Sigmoid colon (tissue), 7 donors: ENCODE data around the gene DNAH6. TPM values are rescaled to one million over a fixed set of nuclear protein-coding genes. Genes with fewer than 3 reads are reported as not detected.
A peak's percentile ranks its signal among the peaks of the same experiment; 100 is the strongest.

Experiments used
- DNase-seq: peaks from one replicate; pipeline ENCODE4 v3.0.0-alpha.2; 2019
- H3K27ac ChIP-seq, 4 donors: fragments of 200-600 bp; sonication (generic); one replicate each; pipeline ENCODE4 v1.5.1; 2016 to 2019; ENCODE audit warnings: mild to moderate bottlenecking in 1 of 4
- H3K27me3 ChIP-seq, 3 donors: fragments of 200-600 bp; sonication (generic); one replicate each; pipeline ENCODE4 v1.5.1; 2019; ENCODE audit warnings: mild to moderate bottlenecking in 1 of 3
- H3K36me3 ChIP-seq, 4 donors: fragments of 200-600 bp; sonication (generic); one replicate each; pipeline ENCODE4 v1.5.1; 2016 to 2019
- H3K4me1 ChIP-seq, 4 donors: fragments of 200-600 bp; sonication (generic); one replicate each; pipeline ENCODE4 v1.5.1; 2017 to 2019
- H3K4me3 ChIP-seq, 4 donors: fragments of 200-600 bp; sonication (generic); one replicate each; pipeline ENCODE4 v1.5.1; 2017 to 2019; ENCODE audit warnings: mild to moderate bottlenecking in 2 of 4, moderate library complexity in 1 of 4
- H3K9me3 ChIP-seq, 4 donors: fragments of 200-600 bp in 3 of 4; sonication (generic) in 3 of 4; one replicate each; pipeline versions ENCODE4 v1.5.1 to v1.6.1; 2013 to 2019
- EP300 ChIP-seq, 4 donors: sonication (generic); formaldehyde crosslinking; IDR thresholded peaks; one replicate each; pipeline ENCODE4 v1.6.1; 2017; ENCODE audit warnings: antibody characterized with exemption in 4 of 4
- POLR2A ChIP-seq, 2 donors: fragments of 450-650 bp; IDR thresholded peaks; one replicate each; pipeline ENCODE4 v1.6.1; 2016; ENCODE audit warnings: antibody characterized with exemption in 2 of 2, mild to moderate bottlenecking in 2 of 2, moderate library complexity in 2 of 2
- POLR2AphosphoS5 ChIP-seq, 4 donors: sonication (generic); formaldehyde crosslinking; IDR thresholded peaks; one replicate each; pipeline ENCODE4 v1.6.1; 2017; ENCODE audit warnings: antibody characterized with exemption in 4 of 4
- WGBS, 2 donors: extraction: QIAGEN DNeasy Blood & Tissue Kit; methylation state at CpG; one replicate each; pipeline ENCODE4 v1.1.7; 2013; 5-methylcytosine and 5-hydroxymethylcytosine counted together
- intact Hi-C: fragments of 100-400 bp; cut with DNase I; formaldehyde crosslinking; loops from one replicate; pipeline ENCODE4 v1.15.1; 2023
- polyA plus RNA-seq, 3 donors: library from polyadenylated mRNA; stranded (reverse); fragments of 200-250 nt; gene quantifications; one replicate each; pipeline ENCODE4 v1.2.3, GENCODE V29; 2013
- total RNA-seq, 4 donors: library from RNA; depleted of rRNA; stranded (reverse); fragments of >200 nt; gene quantifications; one replicate each; pipeline ENCODE4 v1.1.0, GENCODE V29; 2016
- TF ChIP-seq, protein P1 (sequence below), 4 experiments: fragments of 450-650 bp in 3 of 4; fragments of 200-600 bp in 1 of 4; IDR thresholded peaks; one replicate each; pipeline ENCODE4 v1.5.1; 2016 to 2019; ENCODE audit warnings: antibody characterized with exemption in 4 of 4, mild to moderate bottlenecking in 3 of 4, moderate library complexity in 2 of 4
- donor health status: healthy with polysubstance abuse.
- donor health status: Bipolar disorder and iron deficiency.
- donor health status: healthy.

Gene DNAH6
- total and polyA plus RNA-seq, 7 donors, result 0.20 to 0.55 (median 0.36) TPM; not detected in 2

DNA sequence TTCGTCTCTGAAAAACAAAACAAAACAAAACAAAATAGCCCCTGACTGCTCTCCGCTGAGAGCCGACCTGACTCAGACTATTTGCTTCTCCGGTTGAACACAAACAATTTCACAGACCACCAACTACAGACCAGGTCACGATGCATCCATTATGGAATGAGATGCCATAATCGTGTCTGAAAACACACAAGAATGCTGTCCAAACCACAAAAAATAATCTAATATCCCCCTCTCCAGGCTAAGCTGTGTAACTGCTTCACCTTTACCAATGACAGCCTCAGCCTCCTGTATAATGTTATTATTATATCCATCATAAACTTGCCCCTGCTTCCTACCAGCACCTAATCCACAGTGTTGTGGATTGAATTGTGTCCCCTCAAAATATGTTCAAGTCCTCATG lies 114.7 kb downstream of the DNAH6 start:
- intact Hi-C loops, result loop anchor here (5.0 kb wide), 1 partner anchor 139 kb away; no protein-coding TSS in a partner anchor
- no peak for DNase-seq
- Histone ChIP-seq H3K36me3 (no peaks in the 10 kb centered on the region), H3K4me1 (no peaks in the 10 kb centered on the region), H3K4me3 (no peak overlapping the region), H3K27ac (no peak overlapping the region), H3K27me3 (no peaks in the 10 kb centered on the region), H3K9me3 (no peaks in the 10 kb centered on the region)
- no peak for TF ChIP-seq EP300 (IDR thresholded peaks at IDR 0.05)
- TF ChIP-seq, protein P1, sequence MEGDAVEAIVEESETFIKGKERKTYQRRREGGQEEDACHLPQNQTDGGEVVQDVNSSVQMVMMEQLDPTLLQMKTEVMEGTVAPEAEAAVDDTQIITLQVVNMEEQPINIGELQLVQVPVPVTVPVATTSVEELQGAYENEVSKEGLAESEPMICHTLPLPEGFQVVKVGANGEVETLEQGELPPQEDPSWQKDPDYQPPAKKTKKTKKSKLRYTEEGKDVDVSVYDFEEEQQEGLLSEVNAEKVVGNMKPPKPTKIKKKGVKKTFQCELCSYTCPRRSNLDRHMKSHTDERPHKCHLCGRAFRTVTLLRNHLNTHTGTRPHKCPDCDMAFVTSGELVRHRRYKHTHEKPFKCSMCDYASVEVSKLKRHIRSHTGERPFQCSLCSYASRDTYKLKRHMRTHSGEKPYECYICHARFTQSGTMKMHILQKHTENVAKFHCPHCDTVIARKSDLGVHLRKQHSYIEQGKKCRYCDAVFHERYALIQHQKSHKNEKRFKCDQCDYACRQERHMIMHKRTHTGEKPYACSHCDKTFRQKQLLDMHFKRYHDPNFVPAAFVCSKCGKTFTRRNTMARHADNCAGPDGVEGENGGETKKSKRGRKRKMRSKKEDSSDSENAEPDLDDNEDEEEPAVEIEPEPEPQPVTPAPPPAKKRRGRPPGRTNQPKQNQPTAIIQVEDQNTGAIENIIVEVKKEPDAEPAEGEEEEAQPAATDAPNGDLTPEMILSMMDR (IDR thresholded peaks at IDR 0.05), result peak in 3 of 4 experiments; percentile 13 to 33 (median 30)
- WGBS, 2 donors, result 42 to 57% methylated on average over 6 of the region's 6 CpGs

DNA sequence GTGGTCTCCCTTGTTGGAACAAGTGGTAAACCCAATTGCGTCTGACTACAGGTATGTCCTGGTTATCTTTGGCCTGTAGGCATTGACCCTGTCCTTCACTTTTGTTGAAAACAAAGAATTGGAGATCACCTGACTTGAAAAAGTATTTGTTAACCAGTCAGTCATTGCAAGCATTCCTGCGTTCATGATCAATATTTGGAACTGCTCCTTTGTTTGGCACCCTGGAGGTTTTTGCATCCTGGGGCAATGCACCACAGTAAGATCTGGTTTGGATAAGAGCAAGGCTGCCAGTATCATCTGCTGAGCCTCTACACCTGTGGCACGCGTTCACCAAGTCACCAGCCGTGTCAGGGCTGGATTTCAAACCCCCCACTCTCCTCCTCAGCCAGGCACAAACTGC lies 115.7 kb downstream of the DNAH6 start:
- Histone ChIP-seq H3K9me3 (no peaks in the 10 kb centered on the region), H3K4me3 (no peak overlapping the region), H3K36me3 (no peaks in the 10 kb centered on the region), H3K27me3 (no peaks in the 10 kb centered on the region), H3K4me1 (no peaks in the 10 kb centered on the region), H3K27ac (no peak overlapping the region)
- DNase-seq, result no peak
- 84 to 93% methylated on average over 5 of the region's 5 CpGs for WGBS, 2 donors
- TF ChIP-seq POLR2AphosphoS5 (IDR thresholded peaks at IDR 0.05) (no peak), POLR2A (IDR thresholded peaks at IDR 0.05) (no peak), EP300 (IDR thresholded peaks at IDR 0.05) (no peak)
- TF ChIP-seq, protein P1 (IDR thresholded peaks at IDR 0.05), result no peak
- intact Hi-C loops, result loop anchor here (5.0 kb wide), 1 partner anchor 140 kb away; no protein-coding TSS in a partner anchor

DNA sequence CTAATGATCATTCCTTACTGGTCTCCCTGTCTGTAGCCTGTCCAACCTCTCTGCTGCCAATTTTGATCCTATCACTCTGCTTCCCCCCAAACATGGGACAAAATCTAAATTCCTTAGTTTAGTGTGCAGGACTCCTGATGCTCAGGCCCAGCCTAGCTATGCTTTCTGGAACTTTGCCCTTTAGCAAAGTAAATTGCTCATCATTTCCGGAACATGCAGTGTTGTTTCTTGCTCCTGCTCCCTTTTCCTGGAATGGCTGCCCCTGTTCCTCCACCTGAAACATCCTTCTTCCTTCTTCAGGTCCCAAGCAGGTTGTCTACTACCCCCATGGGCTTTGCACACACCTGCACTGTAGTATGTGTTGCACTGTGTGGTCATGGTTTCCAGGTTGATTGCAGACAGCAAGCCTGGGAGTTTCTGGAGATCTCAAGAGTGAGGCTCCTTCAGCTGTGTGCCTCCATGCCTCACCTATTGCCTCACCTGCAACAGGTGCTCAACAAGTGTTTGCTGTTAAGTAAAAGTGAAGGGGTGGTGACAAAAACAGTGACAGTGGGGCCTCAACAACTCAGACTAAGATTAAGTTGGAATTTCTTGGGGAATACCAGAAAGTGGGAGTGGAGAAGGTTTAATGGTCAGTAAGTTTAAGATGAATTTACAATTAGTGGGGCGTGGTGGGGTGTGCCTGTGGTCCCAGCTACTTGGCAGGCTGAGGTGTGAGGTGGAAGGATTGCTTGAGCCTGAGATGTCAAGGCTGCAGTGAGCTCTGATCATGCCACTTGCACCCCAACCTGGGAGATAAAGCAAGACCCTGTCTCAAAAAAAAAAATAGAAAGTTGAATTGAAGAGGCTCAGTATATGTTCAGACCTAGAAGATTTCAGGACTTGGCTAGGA lies 120.0 kb downstream of the DNAH6 start:
- Histone ChIP-seq H3K9me3 (no peaks in the 10 kb centered on the region), H3K27ac (no peak overlapping the region), H3K36me3 (no peaks in the 10 kb centered on the region), H3K27me3 (no peaks in the 10 kb centered on the region), H3K4me1 (no peaks in the 10 kb centered on the region), H3K4me3 (no peak overlapping the region)
- DNase-seq, result no peak
- TF ChIP-seq POLR2AphosphoS5 (IDR thresholded peaks at IDR 0.05), result no peak
- TF ChIP-seq, protein P1 (IDR thresholded peaks at IDR 0.05), result no peak
- TF ChIP-seq EP300 (IDR thresholded peaks at IDR 0.05), result no peak
- TF ChIP-seq POLR2A (IDR thresholded peaks at IDR 0.05), result no peak
- 24 to 59% methylated on average over 2 of the region's 2 CpGs for WGBS, 2 donors
- intact Hi-C loops, result no loop called here

DNA sequence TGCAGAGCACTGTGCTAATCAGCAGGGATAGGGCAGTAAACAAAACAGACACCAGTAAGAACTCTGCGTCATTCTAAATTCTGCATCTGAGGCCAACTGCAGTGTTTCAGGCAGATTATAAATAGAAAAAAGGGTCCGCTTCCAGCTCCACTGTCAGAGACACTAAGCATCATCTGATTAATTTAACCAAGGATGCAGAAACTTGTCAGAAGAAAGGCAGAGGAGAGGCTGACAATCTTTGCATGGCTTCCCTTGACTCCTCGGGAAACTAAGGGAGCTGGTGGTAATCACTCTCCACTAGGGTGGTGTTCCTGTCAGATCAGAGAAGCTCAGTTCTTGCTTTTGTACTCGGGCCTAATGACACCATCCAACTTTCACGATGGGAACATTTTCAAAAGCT lies 123.5 kb downstream of the DNAH6 start:
- Histone ChIP-seq H3K9me3 (no peaks in the 10 kb centered on the region), H3K27me3 (no peaks in the 10 kb centered on the region), H3K27ac (no peak overlapping the region), H3K4me3 (no peak overlapping the region), H3K36me3 (no peaks in the 10 kb centered on the region), H3K4me1 (no peaks in the 10 kb centered on the region)
- TF ChIP-seq POLR2A (IDR thresholded peaks at IDR 0.05) (no peak), POLR2AphosphoS5 (IDR thresholded peaks at IDR 0.05) (no peak), EP300 (IDR thresholded peaks at IDR 0.05) (no peak)
- TF ChIP-seq, protein P1 (IDR thresholded peaks at IDR 0.05), result no peak
- no peak for DNase-seq
- intact Hi-C loops, result no loop called here
- WGBS, 2 donors, result 82 to 95% methylated on average over 5 of the region's 5 CpGs
